SH-SY5Y (cell line): ENCODE data around the gene CLSTN2.

Experiments
- GATA2 ChIP-seq: IDR thresholded peaks from 2 replicates; pipeline ENCODE4 v1.6.1; 2011; ENCODE audit warnings: mild to moderate bottlenecking, low read depth, low read length
- GATA3 ChIP-seq: IDR thresholded peaks from 2 replicates; pipeline ENCODE4 v1.6.1; 2011; ENCODE audit warnings: low read depth, mild to moderate bottlenecking, low read length, moderate library complexity

Gene CLSTN2

DNA sequence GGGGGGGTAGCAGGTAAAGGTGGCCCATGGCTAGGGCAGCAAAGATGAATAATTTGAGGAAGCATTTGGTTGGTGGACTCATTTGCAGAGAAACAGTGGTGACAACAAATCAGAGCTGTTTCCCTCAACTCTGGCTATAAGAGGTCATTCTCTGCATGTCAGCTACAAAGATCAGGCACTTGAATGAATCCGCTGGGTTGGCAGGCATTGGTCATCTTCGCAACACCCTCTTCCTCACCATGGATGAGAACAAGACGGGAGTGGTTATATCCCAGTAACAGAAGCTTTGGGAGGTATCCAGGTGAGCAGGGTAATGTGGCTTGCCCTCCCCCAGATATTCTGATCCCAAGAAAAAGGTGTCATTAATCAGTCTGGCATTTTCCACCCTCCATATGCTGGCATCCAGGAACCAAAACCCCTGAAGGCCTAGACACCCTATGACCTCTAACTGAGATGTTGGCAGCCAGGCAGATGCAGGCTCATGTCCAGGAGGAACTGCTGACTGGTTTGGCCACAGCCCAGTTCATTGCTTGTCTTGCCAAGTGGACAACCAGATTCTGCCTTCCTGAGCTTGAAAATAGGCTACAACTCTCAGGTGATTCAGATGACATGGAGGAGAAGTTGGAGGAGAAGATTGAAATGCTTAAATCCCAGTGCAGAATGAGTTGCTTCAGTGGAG is 634.0 kb downstream of the CLSTN2 start:
- TF ChIP-seq GATA2 (no peak), GATA3 (no peak)

DNA sequence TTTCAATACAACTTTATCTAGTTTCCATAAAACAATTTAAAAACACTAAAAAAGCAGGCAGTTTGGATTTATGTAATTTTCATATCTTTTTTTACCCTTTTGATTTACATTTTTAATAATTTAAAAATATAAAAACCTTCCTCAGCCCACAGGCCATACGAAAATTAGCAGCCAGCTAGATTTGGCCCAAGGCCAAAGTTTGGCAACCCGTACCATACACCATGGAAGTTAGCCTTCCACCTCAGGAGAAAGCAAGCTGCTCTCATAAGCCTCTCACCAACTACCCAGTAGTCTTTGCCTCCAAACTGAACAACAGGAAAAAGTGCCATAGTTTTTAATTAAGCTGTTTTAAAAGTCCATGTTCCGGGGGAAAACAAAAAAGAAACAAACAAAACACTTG is 635.6 kb downstream of the CLSTN2 start:
- TF ChIP-seq GATA2: no peak
- no peak for TF ChIP-seq GATA3

DNA sequence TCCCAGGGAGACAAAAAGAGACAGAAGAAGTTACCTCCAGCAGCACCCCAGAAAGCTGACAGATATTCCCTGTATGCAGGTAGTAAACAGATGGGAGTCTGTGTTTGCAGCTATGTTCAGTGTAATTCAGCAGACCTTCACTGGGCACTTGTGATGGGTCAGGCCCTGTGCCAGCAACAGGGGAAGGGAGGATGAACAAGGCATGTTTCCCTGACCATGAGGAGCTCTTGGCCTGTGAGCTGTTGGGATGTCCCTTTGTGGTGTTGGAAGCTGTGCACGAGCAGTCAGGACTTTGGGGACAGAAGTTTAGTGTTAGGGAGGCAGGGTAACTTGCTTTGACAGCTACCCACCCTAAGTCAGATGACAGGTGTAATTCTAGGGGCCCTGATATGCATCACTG is 636.9 kb downstream of the CLSTN2 start:
- TF ChIP-seq GATA2 (no peak), GATA3 (no peak)

DNA sequence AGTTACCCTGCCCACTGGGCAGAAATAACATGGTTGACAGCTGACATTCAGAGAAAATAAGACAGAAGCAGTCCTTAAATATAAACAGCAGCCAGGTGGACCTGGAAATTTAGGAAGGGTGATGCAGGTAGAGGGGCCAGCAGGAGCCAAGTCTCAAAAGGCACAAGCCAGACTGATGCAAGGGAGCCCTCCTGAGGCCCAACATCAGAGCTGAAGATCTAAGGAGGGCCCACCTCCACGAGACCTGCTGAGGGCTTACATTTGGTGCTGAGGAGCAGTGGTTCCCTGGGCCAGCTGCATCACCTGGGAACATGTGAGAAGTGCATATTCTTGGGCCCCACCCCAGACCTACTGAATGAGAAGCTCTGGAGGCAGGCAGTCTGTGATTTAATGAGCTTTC is 637.3 kb downstream of the CLSTN2 start:
- no peak for TF ChIP-seq GATA2
- TF ChIP-seq GATA3: no peak

DNA sequence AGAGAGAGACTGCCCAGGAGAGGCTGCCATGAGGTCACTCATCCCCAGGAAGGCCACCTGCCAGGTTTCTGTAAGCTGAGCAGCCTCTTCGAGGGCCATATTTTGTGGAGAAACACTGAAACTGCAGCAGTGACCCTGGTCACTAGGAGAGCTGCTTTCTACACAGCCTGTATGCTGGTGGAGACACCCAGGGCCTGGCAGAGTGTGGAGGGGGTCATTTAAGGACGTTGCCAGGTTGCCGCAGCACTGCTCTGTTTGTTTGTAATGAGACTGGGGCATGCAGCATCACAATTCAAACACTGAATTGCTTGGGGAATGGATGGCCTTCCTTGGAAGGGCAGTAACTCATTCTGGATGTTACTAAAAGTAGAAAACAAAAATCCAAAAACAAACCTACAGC is 638.0 kb downstream of the CLSTN2 start:
- no peak for TF ChIP-seq GATA3
- TF ChIP-seq GATA2: no peak

DNA sequence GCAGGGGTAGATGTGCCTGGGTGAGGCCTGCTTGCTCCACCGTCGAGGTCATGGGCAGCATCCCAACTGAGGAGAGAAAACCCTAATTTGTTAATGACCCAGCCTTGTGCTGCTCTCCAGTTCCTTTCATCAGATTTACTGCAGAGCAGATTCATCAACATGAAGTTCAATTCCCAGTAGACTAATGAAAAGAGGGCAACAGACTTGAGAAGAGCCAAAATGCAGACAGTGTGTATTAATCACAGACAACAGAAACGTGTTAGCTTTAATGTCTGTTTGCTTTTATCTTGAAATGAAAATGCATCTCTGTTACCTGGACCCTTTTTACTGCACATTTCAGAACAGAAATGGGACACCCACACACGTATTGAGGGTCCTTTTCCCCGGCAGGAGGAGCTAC is 639.4 kb downstream of the CLSTN2 start:
- TF ChIP-seq GATA3 (no peak), GATA2 (no peak)

DNA sequence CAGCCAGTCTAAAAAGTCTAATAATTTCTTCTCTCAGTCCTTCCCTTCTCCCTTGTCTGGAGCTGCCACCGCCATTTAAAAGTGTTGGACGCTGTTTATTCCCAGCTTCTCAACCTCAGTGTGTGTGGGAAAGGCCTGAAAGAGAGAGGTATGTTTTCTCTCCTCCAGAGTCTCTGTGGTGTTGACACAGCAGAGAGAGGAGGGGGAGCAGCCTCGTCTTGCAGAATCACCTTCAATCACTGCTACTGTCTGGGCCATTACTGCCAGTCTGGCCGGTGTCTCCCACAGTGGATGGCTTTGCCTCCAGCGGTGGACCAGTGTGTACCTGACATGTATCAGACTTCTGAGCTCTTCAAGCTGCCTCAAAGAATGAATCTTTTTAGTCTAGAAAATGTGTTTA is 641.5 kb downstream of the CLSTN2 start:
- no peak for TF ChIP-seq GATA2
- TF ChIP-seq GATA3: no peak

DNA sequence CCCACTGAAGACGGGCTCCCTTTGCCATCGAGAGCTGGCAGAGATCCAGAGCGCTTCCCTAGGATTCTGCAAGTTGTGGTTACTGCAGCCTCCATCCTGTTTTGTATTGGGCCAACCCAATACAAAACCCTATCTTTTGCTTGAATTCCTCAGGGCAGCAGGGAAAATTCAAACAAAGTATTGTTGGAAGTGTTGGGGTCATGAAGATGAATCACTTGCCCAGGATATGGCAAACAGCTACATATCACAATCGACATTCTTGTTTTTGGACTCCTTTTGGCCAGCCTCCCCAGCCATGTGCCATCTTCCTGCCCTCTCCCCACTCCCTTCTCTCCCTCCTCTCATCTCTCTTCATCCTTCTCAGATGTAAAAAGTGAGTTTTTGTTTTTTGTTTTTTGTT is 642.9 kb downstream of the CLSTN2 start:
- TF ChIP-seq GATA2 (no peak), GATA3 (no peak)

DNA sequence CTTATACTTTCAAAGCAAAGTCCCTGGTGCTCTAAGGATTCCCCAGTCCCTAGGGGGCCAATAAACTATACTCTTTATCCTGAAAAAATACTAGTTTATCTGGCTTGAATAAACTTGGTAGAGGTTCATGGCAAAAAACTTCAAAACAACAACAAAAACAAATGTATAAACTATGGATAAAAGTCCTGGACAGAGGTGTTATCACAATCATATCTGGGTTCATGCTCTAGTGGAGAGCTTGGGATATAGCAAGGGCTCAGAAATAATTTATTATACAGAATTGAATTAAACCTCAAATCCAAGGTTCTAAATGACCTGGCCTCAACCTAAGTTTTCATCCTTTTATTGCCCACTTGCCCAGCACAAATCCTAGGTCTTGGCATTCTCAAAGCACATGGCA is 644.3 kb downstream of the CLSTN2 start:
- TF ChIP-seq GATA2: no peak
- no peak for TF ChIP-seq GATA3

DNA sequence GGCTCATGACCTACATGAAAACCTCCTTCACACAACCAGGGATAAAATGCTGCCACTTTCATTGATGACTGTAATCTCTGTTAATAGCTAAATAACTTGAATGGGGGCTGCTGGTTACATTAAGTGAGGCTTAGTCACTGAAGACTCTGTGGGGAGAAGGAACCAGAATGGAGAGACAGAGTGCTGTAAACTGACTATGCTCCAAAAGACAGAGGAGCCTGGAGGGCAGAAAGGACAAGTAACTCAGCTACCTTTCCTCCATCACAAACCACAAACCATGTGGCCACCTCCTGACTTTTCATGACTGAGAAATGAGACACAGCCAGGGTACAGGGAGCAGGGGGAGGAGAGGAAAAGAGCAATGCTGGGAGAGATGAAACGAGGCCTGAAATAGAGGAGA is 645.8 kb downstream of the CLSTN2 start:
- TF ChIP-seq GATA3 (no peak), GATA2 (no peak)

DNA sequence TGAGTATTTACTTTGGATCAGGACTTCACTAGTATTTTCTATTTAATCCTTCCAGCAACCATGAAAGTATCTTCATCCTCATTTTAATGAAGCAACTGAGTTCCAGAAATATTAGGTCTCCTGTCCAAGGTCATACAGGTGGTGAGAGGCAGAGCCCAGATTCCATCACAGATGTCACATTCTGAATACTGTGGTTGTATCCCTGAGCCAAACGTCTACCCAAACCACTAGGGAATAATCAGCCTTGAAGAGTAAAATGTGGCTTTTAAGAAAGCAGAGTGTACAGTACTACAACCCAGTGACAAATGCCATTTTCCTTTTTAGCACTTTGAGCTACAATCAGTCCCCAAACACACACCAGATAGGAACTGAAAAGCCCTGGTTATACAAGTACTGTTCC is 649.6 kb downstream of the CLSTN2 start:
- TF ChIP-seq GATA3 (no peak), GATA2 (no peak)

DNA sequence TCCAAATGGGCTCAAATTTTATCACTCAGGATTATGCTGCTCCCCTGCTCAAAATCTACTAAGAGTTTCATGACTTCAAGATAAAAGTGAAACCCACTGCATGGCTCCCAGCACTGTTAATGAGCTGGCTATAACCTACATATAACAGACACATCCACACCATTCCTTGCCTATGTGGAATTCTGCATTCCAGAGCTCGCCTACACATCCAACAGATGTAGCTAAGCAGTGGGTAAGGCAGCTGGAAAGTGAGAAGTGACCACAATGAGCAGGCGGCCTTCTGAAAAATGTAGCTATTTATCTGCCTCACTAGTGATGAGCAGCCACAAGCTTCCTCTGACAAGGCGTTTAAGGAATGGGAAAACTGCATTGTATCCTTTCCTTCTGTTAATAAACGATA is 650.8 kb downstream of the CLSTN2 start:
- TF ChIP-seq GATA3 (no peak), GATA2 (no peak)

DNA sequence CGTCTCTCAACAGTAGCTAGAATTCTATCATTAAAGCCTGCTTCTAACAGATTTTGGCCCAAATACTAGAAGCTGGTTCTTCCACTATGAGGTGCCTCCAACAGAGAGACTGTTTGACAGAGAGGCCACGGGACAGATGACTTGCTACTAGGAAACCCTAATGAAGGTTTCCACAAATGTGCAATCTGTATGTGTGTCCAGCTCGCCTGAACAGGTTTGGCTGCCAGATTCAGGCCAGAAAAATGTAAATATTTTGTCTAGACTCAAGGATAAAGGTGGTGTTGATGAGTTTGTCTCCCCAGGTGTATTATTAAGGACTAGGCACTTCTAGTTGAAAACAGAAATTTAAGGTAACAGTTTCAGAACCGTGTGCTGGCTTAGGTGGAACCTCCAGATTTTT is 651.3 kb downstream of the CLSTN2 start:
- no peak for TF ChIP-seq GATA2
- TF ChIP-seq GATA3: no peak

DNA sequence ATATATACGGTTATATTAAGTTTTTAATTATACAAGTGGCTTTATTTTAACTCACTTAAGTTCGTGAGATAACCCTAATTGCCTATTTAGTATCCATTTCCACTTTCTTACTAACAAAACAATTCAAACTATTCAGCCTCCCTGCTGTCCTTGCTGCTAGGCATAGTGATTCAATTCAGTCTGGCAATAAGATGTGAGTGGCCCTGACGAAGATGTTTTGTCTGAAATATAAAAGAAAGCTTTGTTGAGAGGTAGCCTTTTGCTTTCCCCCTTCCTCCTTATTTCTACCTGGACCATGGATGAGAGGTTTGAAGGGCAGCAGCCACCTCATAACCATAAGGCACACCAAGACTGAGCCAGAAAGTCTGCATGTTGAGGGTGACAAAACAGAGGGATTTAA is 653.6 kb downstream of the CLSTN2 start:
- TF ChIP-seq GATA3: no peak
- no peak for TF ChIP-seq GATA2

DNA sequence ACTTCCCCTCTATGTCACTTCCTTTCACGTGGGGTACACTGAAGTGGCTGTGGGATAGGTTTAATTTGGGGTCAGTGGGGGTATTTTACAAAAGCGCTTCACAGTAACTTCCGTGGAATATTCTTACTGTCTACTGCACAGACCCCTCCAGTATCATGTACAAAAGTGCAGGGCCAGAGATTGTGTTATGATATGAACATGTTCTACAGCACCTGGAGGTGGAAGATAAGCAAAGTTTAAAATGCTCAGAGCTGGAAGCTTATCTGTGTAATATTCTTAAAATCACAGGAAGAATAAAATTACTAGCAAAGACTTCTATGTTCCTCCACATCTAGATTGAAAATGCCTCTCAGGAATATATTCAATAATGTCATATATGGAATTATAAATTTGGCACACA is 658.8 kb downstream of the CLSTN2 start:
- no peak for TF ChIP-seq GATA2
- TF ChIP-seq GATA3: no peak

DNA sequence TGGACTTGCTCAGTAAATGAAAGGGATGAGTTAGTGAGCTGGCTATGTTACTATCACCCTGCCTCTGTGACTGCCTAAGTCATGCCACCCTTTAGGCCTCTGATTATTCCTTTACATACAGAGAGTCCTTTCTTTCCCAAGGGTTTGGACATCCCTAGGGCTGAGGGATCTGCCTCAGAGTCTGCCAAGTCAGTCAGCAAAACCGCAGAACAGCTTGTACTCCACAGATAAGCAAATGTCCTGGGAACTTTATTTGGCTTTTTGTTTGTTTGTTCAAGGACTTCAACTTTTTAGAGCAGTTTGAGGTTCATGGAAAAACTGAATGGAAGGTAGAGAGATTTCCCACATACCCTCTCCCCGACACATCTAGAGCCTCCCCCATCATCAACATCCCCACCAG is 660.3 kb downstream of the CLSTN2 start:
- TF ChIP-seq GATA3: no peak
